Keratinocyte (primary cell): ENCODE data around the gene AJM1. TPM values are rescaled to one million over a fixed set of nuclear protein-coding genes. Genes with fewer than 3 reads are reported as not detected.

ENCODE experiments used
- DNase-seq: peaks from one replicate; pipeline ENCODE4 v3.0.0-alpha.2; 2011; ENCODE audit warnings: low read depth, missing footprints, low spot score
- FAIRE-seq: peaks from 2 replicates; lab custom pipeline; 2011; peaks lifted over from hg19 to GRCh38; lab: Jason Lieb, UNC
- H2AFZ ChIP-seq: 2 replicates; pipeline ENCODE4 v1.6.0; 2012; ENCODE audit warnings: low read length, control low read depth, inconsistent platforms; ENCODE audit not compliant: control insufficient read depth
- H3K27ac ChIP-seq: 2 replicates; pipeline ENCODE4 v1.5.1; 2011; ENCODE audit warnings: low read length; ENCODE audit not compliant: control insufficient read depth, insufficient read depth
- H3K27me3 ChIP-seq: 3 replicates; pipeline ENCODE4 v1.6.0; 2011; ENCODE audit warnings: low read length; ENCODE audit not compliant: control insufficient read depth, insufficient read depth; ENCODE audit errors: extremely low read depth
- H3K36me3 ChIP-seq, 2 experiments: 2 replicates in 1 of 2; 3 replicates in 1 of 2; pipeline ENCODE4 v1.5.1; 2011; ENCODE audit warnings: low read length in 2 of 2, mild to moderate bottlenecking in 1 of 2; ENCODE audit not compliant: control insufficient read depth in 2 of 2, insufficient read depth in 2 of 2; ENCODE audit errors: extremely low read depth in 1 of 2
- H3K4me1 ChIP-seq: 3 replicates; pipeline ENCODE4 v1.5.1; 2011; ENCODE audit warnings: low read length; ENCODE audit not compliant: control insufficient read depth, insufficient read depth; ENCODE audit errors: extremely low read depth
- H3K4me2 ChIP-seq: 3 replicates; pipeline ENCODE4 v1.6.0; 2011; ENCODE audit warnings: low read depth, low read length; ENCODE audit not compliant: control insufficient read depth, insufficient read depth; ENCODE audit errors: extremely low read depth
- H3K4me3 ChIP-seq, 3 experiments: fragments of 200-600 bp in 1 of 3; sonication (generic) in 1 of 3; 2 replicates in 2 of 3; 3 replicates in 1 of 3; pipeline ENCODE4 v1.5.1; 2011 to 2016; ENCODE audit warnings: low read length in 3 of 3, mild to moderate bottlenecking in 3 of 3, control low read depth in 2 of 3, inconsistent platforms in 1 of 3, low read depth in 1 of 3, mixed read lengths in 1 of 3, mixed run types in 1 of 3, moderate library complexity in 1 of 3; ENCODE audit not compliant: control insufficient read depth in 2 of 3, insufficient read depth in 2 of 3; ENCODE audit errors: extremely low read depth in 1 of 3
- H3K79me2 ChIP-seq: 2 replicates; pipeline ENCODE4 v1.6.0; 2012; ENCODE audit warnings: low read length; ENCODE audit not compliant: control insufficient read depth, insufficient read depth
- H3K9ac ChIP-seq: 3 replicates; pipeline ENCODE4 v1.6.0; 2011; ENCODE audit warnings: low read length; ENCODE audit not compliant: control insufficient read depth, insufficient read depth; ENCODE audit errors: extremely low read depth
- H3K9me1 ChIP-seq: 3 replicates; pipeline ENCODE4 v1.6.0; 2011; ENCODE audit warnings: low read length; ENCODE audit not compliant: control insufficient read depth, insufficient read depth; ENCODE audit errors: extremely low read depth
- H3K9me3 ChIP-seq: 2 replicates; pipeline ENCODE4 v1.5.1; 2012; ENCODE audit warnings: low read depth, low read length; ENCODE audit not compliant: control insufficient read depth
- H4K20me1 ChIP-seq: 3 replicates; pipeline ENCODE4 v1.6.0; 2011; ENCODE audit warnings: low read length; ENCODE audit not compliant: control insufficient read depth, insufficient read depth; ENCODE audit errors: extremely low read depth
- CTCF ChIP-seq, 3 experiments: IDR thresholded peaks in 1 of 3; conservative IDR thresholded peaks in 1 of 3; optimal IDR thresholded peaks in 1 of 3; 2 replicates in 2 of 3; 3 replicates in 1 of 3; pipeline versions ENCODE3 to v1.5.1; 2011; ENCODE audit warnings: low read length in 3 of 3, mild to moderate bottlenecking in 3 of 3, moderate library complexity in 2 of 3, control low read depth in 1 of 3, inconsistent platforms in 1 of 3; ENCODE audit not compliant: insufficient read depth in 2 of 3; ENCODE audit errors: extremely low read depth in 1 of 3
- EZH2 ChIP-seq: IDR thresholded peaks from one replicate; pipeline ENCODE4 v1.6.1; 2012; ENCODE audit warnings: inconsistent platforms, mild to moderate bottlenecking, low read length, moderate library complexity
- dilution Hi-C: fragments of 300-500 bp; cut with MboI; formaldehyde crosslinking; loops from one replicate; pipeline ENCODE4 v1.7.0; 2020; ENCODE audit warnings: low sequenced_read_pairs; ENCODE audit not compliant: extremely low pct_ligation_motif_present
- polyA plus RNA-seq, 5 experiments: library from polyadenylated mRNA; depleted of rRNA in 3 of 5; stranded (reverse) in 3 of 5; stranded (forward) in 1 of 5; unstranded in 1 of 5; fragments of >200 nt; gene quantifications; 1 replicate in 1 of 5; 2 replicates in 3 of 5; 3 replicates in 1 of 5; pipeline versions ENCODE4 v1.2.1 to v1.2.3, GENCODE V29; 2011 to 2012; ENCODE audit warnings: missing spikeins in 2 of 5, low read depth in 1 of 5, low replicate concordance in 1 of 5

The AJM1 gene
- polyA plus RNA-seq, 1 donor (not counting 4 experiments of a cell fraction or from before 2014, with no cell fraction given) = 0.12 TPM

- no peak for DNase-seq
- Histone ChIP-seq H3K4me3 (no peak overlapping the region), H3K9ac (no peak overlapping the region), H3K4me2 (no peak overlapping the region), H3K9me1 (no peaks in the 10 kb centered on the region), H3K79me2 (no peaks in the 10 kb centered on the region), H3K27ac (no peak overlapping the region), H3K36me3 (peaks cover 18 to 41% of the 10 kb centered on the region in 2 experiments), H2AFZ (no peak overlapping the region), H3K9me3 (no peaks in the 10 kb centered on the region), H3K4me1 (no peaks in the 10 kb centered on the region), H4K20me1 (no peaks in the 10 kb centered on the region), H3K27me3 (no peaks in the 10 kb centered on the region)
- dilution Hi-C loops = no loop called here
- TF ChIP-seq EZH2 (no peak), CTCF (optimal IDR thresholded peaks at IDR 0.05 in 1 of 3, IDR thresholded peaks at IDR 0.05 in 1 of 3, conservative IDR thresholded peaks at IDR 0.05 in 1 of 3; ENCODE audit: extremely low read depth in 1 of 3, insufficient read depth in 2 of 3, low read length in 3 of 3) (no peak)
- FAIRE-seq = no peak
Measured at GRCh38 chr9:136828474-136829140, 13.7 kb upstream of the AJM1 start.

- Histone ChIP-seq H3K9ac (no peak overlapping the region), H3K4me1 (no peaks in the 10 kb centered on the region), H3K4me3 (no peak overlapping the region), H3K9me1 (no peaks in the 10 kb centered on the region), H3K36me3 (peaks cover 16 to 37% of the 10 kb centered on the region in 2 experiments), H3K27me3 (no peaks in the 10 kb centered on the region), H3K9me3 (no peaks in the 10 kb centered on the region), H4K20me1 (no peaks in the 10 kb centered on the region), H3K27ac (no peak overlapping the region), H3K4me2 (no peak overlapping the region), H3K79me2 (no peaks in the 10 kb centered on the region), H2AFZ (no peak overlapping the region)
- dilution Hi-C loops = no loop called here
- TF ChIP-seq EZH2 (no peak), CTCF (optimal IDR thresholded peaks at IDR 0.05 in 1 of 3, IDR thresholded peaks at IDR 0.05 in 1 of 3, conservative IDR thresholded peaks at IDR 0.05 in 1 of 3; ENCODE audit: extremely low read depth in 1 of 3, insufficient read depth in 2 of 3, low read length in 3 of 3) (no peak)
- no peak for FAIRE-seq
- no peak for DNase-seq
Measured at GRCh38 chr9:136829412-136829811, 12.9 kb upstream of the AJM1 start.
